Kidney epithelial cell (primary cell): ENCODE measurements around the gene SOX9. TPM values are rescaled to one million over a fixed set of nuclear protein-coding genes. Genes with fewer than 3 reads are reported as not detected.
"Not testable (repeated sequence)": the region's sequence is repeated elsewhere in the genome, so short reads cannot be mapped to it uniquely, and the experiment has no call there.

ENCODE experiments used
- DNase-seq: peaks from one replicate; pipeline ENCODE4 v3.0.0-alpha.2; 2010; ENCODE audit warnings: low read depth
- H3K27me3 ChIP-seq: 2 replicates; pipeline ENCODE4 v1.6.0; 2011; ENCODE audit warnings: low read length; ENCODE audit not compliant: control insufficient read depth, insufficient read depth
- H3K36me3 ChIP-seq: 2 replicates; pipeline ENCODE4 v1.5.1; 2011; ENCODE audit warnings: low read length; ENCODE audit not compliant: control insufficient read depth, insufficient read depth
- H3K4me3 ChIP-seq: 2 replicates; pipeline ENCODE4 v1.5.1; 2011; ENCODE audit warnings: low read depth, mild to moderate bottlenecking, control low read depth, low read length
- total RNA-seq: library from RNA; depleted of rRNA; stranded (reverse); fragments of >200 nt; gene quantifications from 2 replicates; pipeline ENCODE4 v1.2.3, GENCODE V29; 2015
- TF ChIP-seq, protein P1 (sequence below): IDR thresholded peaks from 2 replicates; pipeline ENCODE4 v1.5.1; 2011; ENCODE audit warnings: mild to moderate bottlenecking, moderate library complexity, low read length, control low read depth, inconsistent platforms; ENCODE audit not compliant: insufficient read depth, poor library complexity, severe bottlenecking

SOX9 gene
- total RNA-seq, 1 donor from 2014 or later, result 65.9 TPM

GRCh38 chr17:72137161-72137560 lies 16.3 kb downstream of the SOX9 start:
- H3K4me3 ChIP-seq, result no peak overlapping the region
- no peaks in the 10 kb centered on the region for H3K36me3 ChIP-seq
- TF ChIP-seq, protein P1, sequence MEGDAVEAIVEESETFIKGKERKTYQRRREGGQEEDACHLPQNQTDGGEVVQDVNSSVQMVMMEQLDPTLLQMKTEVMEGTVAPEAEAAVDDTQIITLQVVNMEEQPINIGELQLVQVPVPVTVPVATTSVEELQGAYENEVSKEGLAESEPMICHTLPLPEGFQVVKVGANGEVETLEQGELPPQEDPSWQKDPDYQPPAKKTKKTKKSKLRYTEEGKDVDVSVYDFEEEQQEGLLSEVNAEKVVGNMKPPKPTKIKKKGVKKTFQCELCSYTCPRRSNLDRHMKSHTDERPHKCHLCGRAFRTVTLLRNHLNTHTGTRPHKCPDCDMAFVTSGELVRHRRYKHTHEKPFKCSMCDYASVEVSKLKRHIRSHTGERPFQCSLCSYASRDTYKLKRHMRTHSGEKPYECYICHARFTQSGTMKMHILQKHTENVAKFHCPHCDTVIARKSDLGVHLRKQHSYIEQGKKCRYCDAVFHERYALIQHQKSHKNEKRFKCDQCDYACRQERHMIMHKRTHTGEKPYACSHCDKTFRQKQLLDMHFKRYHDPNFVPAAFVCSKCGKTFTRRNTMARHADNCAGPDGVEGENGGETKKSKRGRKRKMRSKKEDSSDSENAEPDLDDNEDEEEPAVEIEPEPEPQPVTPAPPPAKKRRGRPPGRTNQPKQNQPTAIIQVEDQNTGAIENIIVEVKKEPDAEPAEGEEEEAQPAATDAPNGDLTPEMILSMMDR, result no peak
- no peak for DNase-seq
- H3K27me3 ChIP-seq, result no peaks in the 10 kb centered on the region

- no peak for DNase-seq
- Histone ChIP-seq H3K27me3 (no peaks in the 10 kb centered on the region), H3K4me3 (no peak overlapping the region), H3K36me3 (no peaks in the 10 kb centered on the region)
- TF ChIP-seq, protein P1, result no peak
Measured at GRCh38 chr17:72139212-72139611, 18.4 kb downstream of the SOX9 start.

- Histone ChIP-seq H3K36me3 (no peaks in the 10 kb centered on the region), H3K27me3 (no peaks in the 10 kb centered on the region), H3K4me3 (no peak overlapping the region)
- no peak for DNase-seq
- TF ChIP-seq, protein P1, result no peak
Measured at GRCh38 chr17:72141336-72141735, 20.5 kb downstream of the SOX9 start.

- not testable (repeated sequence) for H3K27me3 ChIP-seq, DNase-seq, H3K4me3 ChIP-seq, H3K36me3 ChIP-seq
Measured at GRCh38 chr17:72142097-72142496, 21.3 kb downstream of the SOX9 start.

DNA sequence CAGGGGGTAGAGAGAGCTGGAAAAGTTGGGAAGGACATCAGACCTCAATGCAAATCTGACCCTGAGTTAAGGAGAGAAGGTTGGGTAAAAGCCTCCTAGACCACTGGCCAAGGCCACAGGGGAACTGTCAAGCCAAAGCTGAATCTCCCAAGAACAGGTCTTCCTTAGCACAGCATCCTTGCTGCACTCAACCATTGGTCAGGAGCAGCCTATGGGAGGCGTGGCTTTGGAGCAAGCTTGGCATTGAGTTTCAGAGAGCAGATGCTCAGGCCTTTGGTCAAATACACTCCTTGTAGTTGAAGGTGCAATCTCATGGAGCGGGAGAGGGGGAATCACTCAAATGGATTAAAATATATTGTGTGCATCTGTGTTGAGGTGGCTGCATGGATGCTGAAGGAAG lies 21.8 kb downstream of the SOX9 start:
- no peak for DNase-seq
- Histone ChIP-seq H3K36me3 (no peaks in the 10 kb centered on the region), H3K27me3 (peaks cover 3% of the 10 kb centered on the region)

DNA sequence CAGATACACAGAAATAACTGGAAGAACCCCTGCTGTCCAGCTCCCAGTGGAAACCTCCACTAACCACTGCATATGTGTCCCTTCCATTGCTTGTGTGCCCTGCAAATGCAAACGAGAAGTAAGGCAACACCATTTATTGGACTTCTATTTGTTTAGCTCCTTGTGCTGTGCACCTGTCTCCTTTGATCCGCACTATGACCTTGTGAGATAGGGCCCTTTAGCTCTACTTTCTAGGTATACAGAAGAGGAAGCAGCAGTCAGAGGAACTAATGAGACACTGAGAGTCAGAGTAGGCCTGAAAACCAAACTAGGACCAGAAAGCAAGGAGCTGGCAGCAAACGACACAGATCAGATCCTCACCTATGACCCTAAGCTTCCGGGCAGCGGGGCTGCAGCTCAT lies 22.4 kb downstream of the SOX9 start:
- TF ChIP-seq, protein P1, result no peak
- Histone ChIP-seq H3K36me3 (no peaks in the 10 kb centered on the region), H3K27me3 (peaks cover 3% of the 10 kb centered on the region), H3K4me3 (no peak overlapping the region)
- no peak for DNase-seq

More for the DNA sequence above, 21.8 kb downstream of the SOX9 start:
- TF ChIP-seq, protein P1, result no peak
- no peak overlapping the region for H3K4me3 ChIP-seq
